Measurements from ENCODE around the gene FSTL3. TPM values are rescaled to one million over a fixed set of nuclear protein-coding genes. Genes with fewer than 3 reads are reported as not detected.

The FSTL3 gene
- total RNA-seq, 1 experiment from 2014 or later, result 6.8 TPM

GRCh38 chr19:661427-662196 lies 14.6 kb upstream of the FSTL3 start:
- Mint-ChIP-seq H3K9me3 (peaks cover 0 to 3% of the 10 kb centered on the region in 2 experiments; a peak in 2 of 5 replicates), H3K4me3 (peak overlapping the region; percentile 76 to 85), H3K27ac (peak overlapping the region in 2 of 3 experiments; percentile 83 to 85; a peak in 3 of 7 replicates), H3K36me3 (ENCODE audit: insufficient read depth in 1 of 3, low read depth in 3 of 3) (peaks cover 0 to 4% (median 2%) of the 10 kb centered on the region in 3 experiments; a peak in 3 of 7 replicates), H3K27me3 (ENCODE audit: low read depth) (peaks cover 15% of the 10 kb centered on the region), H3K4me1 (peaks cover 13 to 18% of the 10 kb centered on the region in 2 experiments)
- peaks cover 5% of the 10 kb centered on the region for H3K79me1 ChIP-seq (ENCODE audit: insufficient read depth, low read depth, low read length, poor library complexity, severe bottlenecking)
- H4K20me1 ChIP-seq (ENCODE audit: control insufficient read depth, insufficient read depth, insufficient read length), result peaks cover 8% of the 10 kb centered on the region
- peak overlapping the region; percentile 73 for H3K9ac ChIP-seq (ENCODE audit: extremely low read depth, insufficient read length, low read length)
- peak overlapping the region; percentile 69 for H3K4me2 ChIP-seq (ENCODE audit: insufficient read depth, insufficient read length, low read length)
- no peak for TF ChIP-seq CTCF (conservative IDR thresholded peaks at IDR 0.05)
- H3K4ac ChIP-seq (ENCODE audit: low read depth, low read length), result no peak overlapping the region
- no peak overlapping the region for H2BK120ac ChIP-seq (ENCODE audit: low read depth, low read length, poor library complexity, severe bottlenecking)
- peaks cover 7% of the 10 kb centered on the region for H3K23me2 ChIP-seq (ENCODE audit: insufficient read length, low read depth, low read length, poor library complexity, severe bottlenecking)
- no peak overlapping the region for H4K8ac ChIP-seq (replicated peaks; ENCODE audit: insufficient read length, low read depth, low read length)
- H3K27ac ChIP-seq (ENCODE audit: insufficient read length, low read depth, low read length), result no peak overlapping the region
- H3K27me3 ChIP-seq (ENCODE audit: insufficient read depth, low read length), result no peaks in the 10 kb centered on the region
- H4K91ac ChIP-seq (ENCODE audit: insufficient read length, low read depth, low read length), result no peak overlapping the region
- no peak overlapping the region for H3T11ph ChIP-seq (ENCODE audit: low read length)
- no peak for DNase-seq
- H2AFZ ChIP-seq (ENCODE audit: low read length), result no peak overlapping the region
- no peaks in the 10 kb centered on the region; the same call in 1 of the 2 replicates for H3K4me1 ChIP-seq (ENCODE audit: insufficient read depth, low read length)
- H3K56ac ChIP-seq (ENCODE audit: insufficient read length, low read depth, low read length), result no peak overlapping the region
- H2BK20ac ChIP-seq (ENCODE audit: low read depth, low read length, poor library complexity, severe bottlenecking), result no peak overlapping the region
- H3K9me3 ChIP-seq (ENCODE audit: control insufficient read depth, low read depth, low read length), result no peaks in the 10 kb centered on the region
- H2BK12ac ChIP-seq (ENCODE audit: insufficient read length, low read depth, low read length), result no peak overlapping the region
- H3K23ac ChIP-seq (ENCODE audit: insufficient read length, low read depth, low read length), result no peak overlapping the region
- WGBS (ENCODE audit: extremely low coverage, insufficient read length, low lambda C conversion rate), result no CpG with 5 or more reads among the region's 31 CpGs
- no peak overlapping the region for H2BK15ac ChIP-seq (ENCODE audit: low read depth, low read length)
- no peak overlapping the region for H4K5ac ChIP-seq (ENCODE audit: insufficient read length, low read depth, low read length)
- H3K18ac ChIP-seq (ENCODE audit: insufficient read length, low read depth, low read length), result no peak overlapping the region
- no peak overlapping the region for H2BK5ac ChIP-seq (ENCODE audit: insufficient read length, low read length)
- H2AK5ac ChIP-seq (ENCODE audit: insufficient read length, low read length), result no peak overlapping the region
- H3K79me2 ChIP-seq (ENCODE audit: insufficient read depth, low read length), result peaks cover 56% of the 10 kb centered on the region; the same call in 1 of the 2 replicates
- no peak overlapping the region for H3K14ac ChIP-seq (ENCODE audit: insufficient read depth, low read length)

All from H9 (cell line).